NCI-H2196 (cell line): ENCODE measurements around the gene PRLR.
"Not testable (repeated sequence)": the region's sequence is repeated elsewhere in the genome, so short reads cannot be mapped to it uniquely, and the experiment has no call there.

Source experiments
- DNase-seq: peaks from one replicate; lab custom pipeline; 2025; ENCODE audit not compliant: unreplicated experiment; lab: John Stamatoyannopoulos, UW

The PRLR gene

DNA sequence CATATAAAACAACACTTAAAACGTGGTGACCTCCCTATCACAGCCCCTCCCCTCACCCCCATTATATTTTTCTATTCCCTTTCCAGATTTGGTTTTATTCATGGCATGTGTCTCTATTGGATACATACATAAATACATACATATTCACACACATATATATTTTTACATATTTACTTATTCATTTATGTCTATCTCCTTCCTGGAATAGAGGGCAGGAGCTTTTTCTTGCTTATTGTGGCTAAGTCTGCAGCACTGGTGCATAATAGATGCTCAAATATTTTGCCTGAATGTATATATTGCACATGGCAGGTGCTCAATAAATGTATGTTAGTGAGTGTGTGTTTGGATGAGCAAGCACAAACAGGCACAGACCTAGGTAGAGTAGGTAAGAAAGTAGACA lies 185.0 kb downstream of the PRLR start:
- no peak for DNase-seq

DNA sequence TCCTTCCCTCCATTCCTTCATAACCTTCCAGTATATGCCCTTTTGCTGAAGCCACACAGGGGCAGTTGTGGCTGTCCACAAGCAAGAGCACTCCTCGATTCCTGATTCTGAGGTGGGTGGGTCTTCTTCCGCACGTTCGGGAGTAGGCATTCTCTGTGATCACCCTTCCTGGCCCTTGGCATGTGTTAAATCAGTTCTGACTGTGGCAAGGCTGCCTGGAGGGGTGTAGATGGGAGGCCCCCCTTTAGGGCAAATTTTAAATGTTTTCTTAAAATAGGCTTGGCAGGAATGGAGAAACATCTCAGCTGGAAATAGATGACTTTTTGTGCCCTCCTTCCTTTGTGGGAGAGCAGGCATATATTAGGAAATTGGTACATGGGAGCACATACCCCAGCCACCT lies 185.6 kb downstream of the PRLR start:
- no peak for DNase-seq

DNA sequence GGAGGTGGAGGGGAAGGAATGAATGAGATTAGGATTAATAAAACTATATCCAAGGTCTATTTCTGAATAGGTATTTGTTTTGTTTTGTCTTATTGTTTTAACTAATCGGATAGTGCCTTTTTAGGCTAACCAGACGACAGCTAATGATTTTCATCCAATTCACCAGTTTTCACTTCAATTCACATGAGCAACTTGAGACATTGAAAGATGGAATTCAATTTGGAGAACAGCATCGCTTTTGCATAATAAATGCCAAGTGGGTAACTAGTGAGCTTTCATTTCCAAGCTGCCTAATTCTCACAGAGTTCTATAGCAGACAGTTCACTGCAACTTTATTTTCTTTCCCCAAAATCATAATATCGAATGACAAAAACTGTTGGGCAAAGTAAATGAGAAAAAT lies 187.5 kb downstream of the PRLR start:
- no peak for DNase-seq

GRCh38 chr5:35041261-35041660 lies 189.0 kb downstream of the PRLR start:
- DNase-seq, result no peak

GRCh38 chr5:35038891-35039290 lies 191.4 kb downstream of the PRLR start:
- DNase-seq, result no peak

DNA sequence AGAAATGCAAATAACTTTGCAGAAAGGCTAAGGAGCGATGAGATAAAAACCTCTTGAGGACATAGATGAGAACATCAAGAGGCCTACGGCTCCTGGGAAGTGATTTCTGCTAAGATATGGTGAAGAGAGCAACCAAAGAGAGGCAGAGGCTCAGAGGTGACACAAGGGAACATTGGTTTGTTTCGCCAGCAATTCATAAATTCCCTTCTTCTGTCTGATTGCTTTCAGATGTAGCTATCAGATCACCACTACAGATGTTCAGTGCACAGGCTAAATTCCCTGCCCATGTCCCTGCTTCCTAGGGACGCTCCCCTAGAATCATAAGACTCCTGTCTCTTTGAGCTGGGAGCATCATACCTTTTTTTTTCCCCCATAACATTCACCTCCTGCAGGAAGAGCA lies 193.8 kb downstream of the PRLR start:
- no peak for DNase-seq

GRCh38 chr5:35035929-35036328 lies 194.4 kb downstream of the PRLR start:
- DNase-seq, result not testable (repeated sequence)

DNA sequence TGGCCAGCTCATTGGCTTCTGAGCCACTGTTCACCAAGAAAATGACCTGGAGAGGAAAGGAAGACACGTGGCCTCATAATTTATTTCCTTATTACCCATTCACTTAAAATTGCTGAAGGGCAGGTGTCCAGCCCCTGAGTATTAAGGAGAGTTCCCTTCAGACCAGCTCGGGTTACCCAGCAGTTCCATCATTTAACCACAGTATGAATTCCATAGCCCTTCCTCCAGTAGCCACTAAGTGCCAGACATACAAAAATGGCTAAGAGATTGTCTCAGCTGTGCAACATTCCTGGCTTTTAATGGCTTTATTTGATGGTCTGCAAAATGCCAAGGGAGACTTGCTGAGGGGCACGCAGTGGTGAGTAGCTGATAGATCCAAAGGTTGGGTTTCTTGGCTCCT lies 195.0 kb downstream of the PRLR start:
- DNase-seq, result no peak

DNA sequence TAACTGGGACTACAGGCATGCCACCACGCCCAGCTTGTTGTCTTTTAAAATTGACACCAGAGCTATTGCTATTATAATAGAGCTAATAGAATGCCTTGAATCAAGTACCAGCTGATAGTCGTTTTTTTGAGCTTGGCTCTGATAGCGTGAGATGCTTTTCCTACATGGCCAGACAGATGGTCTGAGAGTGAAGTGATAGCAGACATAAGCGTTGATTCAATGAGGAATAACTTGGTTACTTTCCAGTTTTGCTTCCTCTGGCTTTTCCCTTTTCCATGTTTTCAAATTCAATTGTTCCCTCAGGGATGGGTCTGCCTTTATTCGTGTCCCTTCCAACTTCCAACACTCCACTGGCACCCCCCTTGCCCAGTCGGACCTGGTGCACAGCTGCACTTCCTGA lies 197.9 kb downstream of the PRLR start:
- no peak for DNase-seq

DNA sequence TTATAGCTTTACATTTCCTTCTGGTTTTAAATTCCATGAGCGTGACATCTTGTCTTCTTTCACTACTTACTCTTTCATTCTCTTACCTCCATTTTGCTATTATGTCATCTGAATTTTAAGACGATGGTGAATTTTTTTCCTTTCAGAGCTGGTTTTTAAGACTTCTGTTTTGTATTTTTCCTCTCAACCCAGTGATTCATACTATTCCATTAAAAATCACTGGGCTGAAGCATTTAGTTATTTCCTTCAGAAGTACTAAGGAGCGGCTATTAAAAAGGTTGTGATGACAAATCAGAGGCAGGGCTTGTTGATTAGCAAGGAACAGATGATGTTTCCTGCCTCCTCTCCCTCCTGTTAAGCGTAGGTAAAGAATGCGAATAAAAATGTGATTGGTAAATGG lies 199.0 kb downstream of the PRLR start:
- no peak for DNase-seq

DNA sequence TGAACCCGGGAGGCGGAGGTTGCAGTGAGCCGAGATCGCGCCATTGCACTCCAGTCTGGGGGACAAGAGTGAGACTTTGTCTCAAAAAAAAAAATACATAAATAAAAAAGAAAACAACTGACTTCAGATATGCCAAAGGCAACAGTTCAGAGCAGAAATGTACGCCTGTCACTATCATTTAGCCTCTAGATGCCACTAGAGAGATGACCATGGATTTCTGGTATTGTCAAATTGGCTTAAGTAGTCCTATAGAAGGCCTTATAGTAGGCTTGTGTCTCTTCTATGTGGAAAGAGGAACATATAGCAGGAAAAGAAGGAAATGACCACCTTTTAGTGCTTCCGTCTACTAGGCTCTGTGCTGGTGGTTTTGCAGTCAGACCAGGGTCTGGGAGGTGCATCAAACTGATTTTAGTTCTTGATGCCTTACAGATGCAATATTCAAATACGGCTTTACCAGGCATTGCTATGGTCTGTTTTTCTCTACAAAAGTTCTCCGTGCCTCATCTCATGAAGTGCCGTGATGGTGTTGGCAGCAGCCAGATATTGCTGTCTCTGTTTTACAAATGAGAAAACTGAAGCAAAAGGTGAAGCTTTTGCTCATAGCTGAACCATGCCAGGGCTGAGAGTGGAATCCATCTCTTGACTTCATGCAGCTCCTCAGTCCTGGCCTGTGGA lies 199.7 kb downstream of the PRLR start:
- DNase-seq, result no peak

DNA sequence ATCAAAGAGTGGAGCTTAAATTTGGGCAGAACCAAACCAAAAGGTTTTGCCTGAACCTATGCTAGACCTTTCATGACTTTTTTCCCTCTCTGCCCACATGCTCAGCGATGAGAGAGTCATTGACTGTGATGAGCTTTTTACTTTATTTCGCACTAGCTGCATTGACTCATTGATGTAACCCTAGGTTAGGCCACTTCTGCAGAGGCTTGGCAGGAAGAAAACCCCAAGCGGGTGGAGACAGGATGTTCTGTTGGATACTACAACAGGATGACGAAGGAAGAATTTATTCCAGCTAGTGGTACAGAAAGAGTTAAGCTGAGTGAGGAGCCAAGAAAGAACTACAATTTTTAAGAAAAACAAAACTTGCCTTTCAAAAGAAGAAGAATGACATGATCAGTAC lies 201.0 kb downstream of the PRLR start:
- DNase-seq, result no peak

GRCh38 chr5:35026941-35027340 lies 203.3 kb downstream of the PRLR start:
- no peak for DNase-seq

DNA sequence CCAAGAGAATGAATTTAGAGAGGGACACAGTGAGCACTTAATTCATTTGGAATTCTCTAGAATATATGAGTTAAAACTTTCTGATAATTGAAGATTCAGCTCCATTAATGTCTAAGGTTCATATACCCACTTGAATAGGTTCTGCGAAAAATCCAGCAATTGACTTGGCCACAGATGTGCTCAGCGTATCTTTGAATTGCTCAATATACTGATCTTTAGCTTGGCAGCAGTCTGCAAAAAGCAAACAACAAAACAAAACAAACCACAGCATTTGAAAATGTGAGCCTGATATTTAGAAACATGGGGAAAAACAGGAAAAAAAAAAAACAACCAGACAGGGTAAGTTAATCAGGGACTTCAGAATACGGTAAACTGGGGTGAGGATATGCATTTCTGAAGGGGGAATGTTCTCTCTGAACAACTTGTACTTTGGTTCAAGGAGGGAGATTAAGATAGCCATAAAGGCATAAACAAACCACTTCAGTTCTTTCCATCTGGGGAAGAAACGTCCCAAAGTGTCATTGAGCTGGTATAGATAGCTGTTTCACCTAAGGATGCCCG lies 203.9 kb downstream of the PRLR start:
- DNase-seq, result no peak

DNA sequence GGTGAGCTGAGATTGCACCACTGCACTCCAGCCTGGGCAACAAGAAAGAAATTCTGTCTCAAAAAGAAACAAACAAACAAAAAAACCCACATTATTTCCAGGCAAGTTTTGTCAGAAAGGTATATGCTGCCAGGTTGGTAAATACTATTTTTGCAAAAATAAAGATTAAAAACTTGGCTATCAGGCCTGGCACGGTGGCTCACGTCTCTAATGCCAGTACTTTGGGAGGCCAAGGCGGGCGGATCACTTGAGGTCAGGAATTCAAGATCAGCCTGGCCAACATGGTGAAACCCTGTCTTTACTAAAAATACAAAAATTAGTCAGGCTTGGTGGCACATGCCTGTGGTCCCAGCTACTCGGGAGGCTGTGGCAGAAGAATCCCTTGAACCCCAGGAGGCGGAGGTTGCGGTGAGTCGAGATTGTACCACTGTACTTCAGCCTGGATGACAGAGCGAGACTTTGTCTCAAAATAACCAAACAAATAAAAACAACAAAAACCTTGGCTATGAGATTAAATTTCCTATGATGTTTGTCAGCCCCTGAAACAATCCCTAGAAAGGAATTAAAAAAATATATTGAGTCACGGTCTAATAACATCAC lies 205.3 kb downstream of the PRLR start:
- no peak for DNase-seq

DNA sequence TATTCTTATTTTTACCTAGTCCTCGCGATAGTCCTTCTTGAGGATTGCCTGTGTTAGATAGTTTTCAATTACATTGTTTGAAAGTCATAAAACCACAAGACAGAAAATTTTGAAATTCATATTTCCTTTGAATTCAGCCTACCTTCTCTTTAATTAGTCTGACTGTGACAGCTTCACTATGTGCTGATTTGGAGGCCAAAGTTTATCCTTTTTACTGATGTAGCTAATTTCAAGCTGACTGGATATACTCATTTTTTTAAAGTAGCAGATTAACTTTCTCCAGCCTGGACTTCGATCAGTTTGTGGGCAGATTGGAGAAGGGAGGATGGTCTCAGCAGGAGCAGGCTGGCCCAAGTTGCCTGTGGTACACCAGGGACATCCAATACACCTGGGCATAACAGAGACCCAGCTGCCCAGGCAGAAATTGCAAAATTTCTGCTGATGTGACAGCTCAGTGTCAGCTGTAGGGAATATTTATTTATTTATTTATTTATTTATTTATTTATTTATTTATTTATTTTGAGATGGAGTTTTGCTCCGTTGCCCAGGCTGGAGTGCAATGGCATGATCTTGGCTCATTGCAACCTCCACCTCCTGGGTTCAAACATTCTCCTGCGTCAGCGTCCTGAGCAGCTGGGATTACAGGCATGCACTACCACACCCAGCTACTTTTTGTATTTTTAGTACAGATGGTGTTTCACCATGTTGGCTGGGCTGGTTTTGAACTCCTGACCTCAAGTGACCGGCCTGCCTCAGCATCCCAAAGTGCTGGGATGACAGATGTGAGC lies 206.7 kb downstream of the PRLR start:
- no peak for DNase-seq

DNA sequence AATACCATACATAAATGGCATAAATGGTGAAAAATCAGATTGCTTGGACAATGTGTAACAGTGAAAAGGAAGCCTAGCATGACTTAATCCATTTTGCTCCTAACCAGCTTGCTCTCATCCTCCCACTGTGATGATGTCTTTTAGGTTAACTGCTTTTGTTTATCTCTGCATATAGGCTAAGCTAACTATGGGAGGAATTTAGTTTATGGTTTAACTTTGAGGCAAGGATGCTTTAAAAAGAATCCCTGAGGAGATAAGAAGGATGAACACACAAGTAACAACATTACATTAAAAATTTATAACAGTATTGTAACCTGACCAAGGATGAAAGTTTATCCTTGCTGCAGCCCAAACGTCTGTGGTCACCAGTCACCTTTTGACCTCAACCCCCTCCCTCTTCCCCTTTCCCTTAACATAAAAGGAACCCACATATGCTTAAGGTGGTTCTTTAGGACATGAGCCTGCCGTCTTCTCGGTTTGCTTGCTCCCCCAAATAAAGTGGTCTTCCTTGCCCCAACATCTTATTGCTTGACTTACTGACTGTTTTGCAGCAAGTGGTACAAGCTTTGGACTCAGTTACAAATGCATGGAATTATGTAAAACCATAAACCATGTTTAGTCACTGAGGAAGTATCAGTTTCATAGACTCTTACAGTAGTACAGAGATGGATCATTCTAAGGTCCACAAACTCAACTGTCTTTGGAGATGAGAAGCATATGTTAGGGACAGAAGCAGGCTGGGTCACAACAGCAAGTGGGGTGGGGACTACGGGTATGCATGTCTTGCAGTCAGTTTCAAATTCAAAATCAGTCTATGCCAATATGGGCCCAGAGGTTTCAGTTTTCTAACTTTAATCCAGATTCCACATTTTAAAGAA lies 213.9 kb downstream of the PRLR start:
- no peak for DNase-seq

DNA sequence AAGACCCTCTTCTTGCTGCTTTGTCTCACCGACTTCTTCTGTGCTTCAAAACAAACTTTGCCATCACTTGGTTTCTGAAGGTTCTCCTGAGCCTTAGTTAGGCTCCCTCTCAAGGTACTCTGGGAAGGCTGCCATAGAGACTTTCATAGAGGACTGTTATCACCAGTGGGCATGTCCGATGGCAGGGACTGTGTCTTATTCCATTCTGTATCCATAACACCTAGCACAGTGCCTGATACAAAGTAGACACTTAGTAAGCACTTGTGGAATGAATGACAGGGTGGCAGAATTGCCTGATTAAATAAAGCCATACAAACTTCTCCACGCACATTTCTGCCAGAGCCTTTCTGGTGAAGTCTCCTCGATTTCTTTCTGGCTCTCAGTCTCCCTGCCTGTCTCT lies 215.2 kb downstream of the PRLR start:
- DNase-seq, result no peak

DNA sequence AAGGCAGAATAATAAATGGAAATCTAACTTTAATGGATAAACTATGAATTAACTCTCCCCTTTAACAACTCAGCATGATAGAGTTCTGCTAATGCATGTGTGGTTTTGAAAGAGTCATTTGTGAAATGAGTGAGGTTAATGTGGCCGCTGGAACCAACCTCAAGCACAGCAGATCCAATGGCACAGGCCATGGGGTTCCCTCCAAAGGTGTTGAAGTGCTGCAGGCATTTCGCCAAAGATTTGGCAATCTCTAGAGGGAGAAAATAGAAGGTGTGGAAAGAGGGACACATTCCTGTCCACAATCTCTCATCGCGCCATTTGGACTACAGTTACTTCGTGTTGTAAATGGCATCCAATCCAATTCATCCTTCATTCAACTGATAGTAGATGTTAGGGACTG lies 217.5 kb downstream of the PRLR start:
- no peak for DNase-seq

- DNase-seq, result no peak
Observed at GRCh38 chr5:35012365-35012764, 217.9 kb downstream of the PRLR start.

DNA sequence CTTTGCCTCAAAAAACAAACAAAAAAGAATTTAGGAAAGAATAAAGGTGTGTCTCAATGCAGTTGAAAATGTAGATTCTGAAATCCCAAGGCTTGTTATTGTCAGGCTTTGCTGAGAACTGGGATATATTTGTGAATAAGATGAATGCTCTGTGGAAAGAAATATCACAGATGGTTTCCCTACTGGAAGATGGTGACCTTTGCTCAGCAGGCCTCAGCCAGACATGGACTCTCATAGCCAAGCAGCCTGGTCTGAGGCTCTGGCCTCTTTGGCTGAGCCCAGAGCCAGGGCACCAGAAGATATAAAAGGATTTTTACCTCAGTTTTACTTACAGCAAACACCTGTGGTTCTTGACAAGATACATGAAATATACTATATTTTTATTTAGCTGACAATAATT lies 219.6 kb downstream of the PRLR start:
- no peak for DNase-seq
